Ishikawa (cell line): ENCODE results near the gene STK36.

Source experiments
- CEBPB ChIP-seq: IDR thresholded peaks from 2 replicates; pipeline ENCODE4 v1.6.1; 2012
- CREB1 ChIP-seq: IDR thresholded peaks from 2 replicates; pipeline ENCODE4 v1.6.1; 2012; ENCODE audit warnings: low read depth
- EGR1 ChIP-seq: IDR thresholded peaks from 2 replicates; pipeline ENCODE4 v1.6.1; 2012
- EP300 ChIP-seq: IDR thresholded peaks from 2 replicates; pipeline ENCODE4 v1.6.1; 2012; ENCODE audit warnings: borderline replicate concordance
- FOXM1 ChIP-seq: IDR thresholded peaks from 2 replicates; pipeline ENCODE4 v1.6.1; 2012; ENCODE audit warnings: low read depth, borderline replicate concordance
- NFIC ChIP-seq: IDR thresholded peaks from 2 replicates; pipeline ENCODE4 v1.6.1; 2012
- RAD21 ChIP-seq: IDR thresholded peaks from 2 replicates; pipeline ENCODE4 v1.6.1; 2012; ENCODE audit warnings: low read depth
- TAF1 ChIP-seq: IDR thresholded peaks from 2 replicates; pipeline ENCODE4 v1.6.1; 2012; ENCODE audit warnings: low read depth, mild to moderate bottlenecking
- TCF12 ChIP-seq: IDR thresholded peaks from 2 replicates; pipeline ENCODE4 v1.6.1; 2012; ENCODE audit warnings: low read depth
- TEAD4 ChIP-seq: IDR thresholded peaks from 2 replicates; pipeline ENCODE4 v1.6.1; 2012
- YY1 ChIP-seq: IDR thresholded peaks from 2 replicates; pipeline ENCODE4 v1.6.1; 2012; ENCODE audit warnings: low read depth
- ZBTB7A ChIP-seq: IDR thresholded peaks from 2 replicates; pipeline ENCODE4 v1.6.1; 2012; ENCODE audit warnings: low read depth
- TF ChIP-seq, protein P1 (sequence below): IDR thresholded peaks from 2 replicates; pipeline ENCODE4 v1.6.1; 2012
- TF ChIP-seq, protein P2 (sequence below): IDR thresholded peaks from 2 replicates; pipeline ENCODE4 v1.6.1; 2012
- TF ChIP-seq, protein P3 (sequence below): IDR thresholded peaks from 2 replicates; pipeline ENCODE4 v1.6.1; 2012; ENCODE audit warnings: low read depth, mild to moderate bottlenecking

STK36 gene

DNA sequence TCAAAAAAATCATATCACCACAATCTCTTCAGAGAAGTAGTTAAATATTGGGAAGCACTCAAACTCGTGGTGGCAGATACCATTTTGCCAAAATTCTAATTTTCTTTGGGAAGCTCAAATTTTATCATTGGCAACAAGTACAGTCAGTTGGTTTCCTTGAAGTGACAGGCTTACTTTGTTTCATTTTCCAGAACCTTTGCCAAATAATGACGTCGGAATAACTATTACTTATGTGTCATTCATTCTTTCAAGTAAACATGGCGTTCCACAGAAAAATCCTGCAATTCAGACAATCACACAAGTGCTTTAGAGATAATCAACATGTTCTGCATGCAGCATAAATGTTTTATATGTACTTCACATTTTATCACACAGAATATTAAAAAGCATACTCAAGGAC is 44.2 kb downstream of the STK36 start:
- TF ChIP-seq, protein P1, sequence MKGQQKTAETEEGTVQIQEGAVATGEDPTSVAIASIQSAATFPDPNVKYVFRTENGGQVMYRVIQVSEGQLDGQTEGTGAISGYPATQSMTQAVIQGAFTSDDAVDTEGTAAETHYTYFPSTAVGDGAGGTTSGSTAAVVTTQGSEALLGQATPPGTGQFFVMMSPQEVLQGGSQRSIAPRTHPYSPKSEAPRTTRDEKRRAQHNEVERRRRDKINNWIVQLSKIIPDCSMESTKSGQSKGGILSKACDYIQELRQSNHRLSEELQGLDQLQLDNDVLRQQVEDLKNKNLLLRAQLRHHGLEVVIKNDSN = no peak
- no peak for TF ChIP-seq EGR1
- no peak for TF ChIP-seq TEAD4
- TF ChIP-seq ZBTB7A = no peak
- no peak for TF ChIP-seq EP300
- TF ChIP-seq NFIC = no peak
- no peak for TF ChIP-seq RAD21
- TF ChIP-seq, protein P2, sequence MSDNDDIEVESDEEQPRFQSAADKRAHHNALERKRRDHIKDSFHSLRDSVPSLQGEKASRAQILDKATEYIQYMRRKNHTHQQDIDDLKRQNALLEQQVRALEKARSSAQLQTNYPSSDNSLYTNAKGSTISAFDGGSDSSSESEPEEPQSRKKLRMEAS = no peak
- TF ChIP-seq CEBPB = no peak
- TF ChIP-seq, protein P3, sequence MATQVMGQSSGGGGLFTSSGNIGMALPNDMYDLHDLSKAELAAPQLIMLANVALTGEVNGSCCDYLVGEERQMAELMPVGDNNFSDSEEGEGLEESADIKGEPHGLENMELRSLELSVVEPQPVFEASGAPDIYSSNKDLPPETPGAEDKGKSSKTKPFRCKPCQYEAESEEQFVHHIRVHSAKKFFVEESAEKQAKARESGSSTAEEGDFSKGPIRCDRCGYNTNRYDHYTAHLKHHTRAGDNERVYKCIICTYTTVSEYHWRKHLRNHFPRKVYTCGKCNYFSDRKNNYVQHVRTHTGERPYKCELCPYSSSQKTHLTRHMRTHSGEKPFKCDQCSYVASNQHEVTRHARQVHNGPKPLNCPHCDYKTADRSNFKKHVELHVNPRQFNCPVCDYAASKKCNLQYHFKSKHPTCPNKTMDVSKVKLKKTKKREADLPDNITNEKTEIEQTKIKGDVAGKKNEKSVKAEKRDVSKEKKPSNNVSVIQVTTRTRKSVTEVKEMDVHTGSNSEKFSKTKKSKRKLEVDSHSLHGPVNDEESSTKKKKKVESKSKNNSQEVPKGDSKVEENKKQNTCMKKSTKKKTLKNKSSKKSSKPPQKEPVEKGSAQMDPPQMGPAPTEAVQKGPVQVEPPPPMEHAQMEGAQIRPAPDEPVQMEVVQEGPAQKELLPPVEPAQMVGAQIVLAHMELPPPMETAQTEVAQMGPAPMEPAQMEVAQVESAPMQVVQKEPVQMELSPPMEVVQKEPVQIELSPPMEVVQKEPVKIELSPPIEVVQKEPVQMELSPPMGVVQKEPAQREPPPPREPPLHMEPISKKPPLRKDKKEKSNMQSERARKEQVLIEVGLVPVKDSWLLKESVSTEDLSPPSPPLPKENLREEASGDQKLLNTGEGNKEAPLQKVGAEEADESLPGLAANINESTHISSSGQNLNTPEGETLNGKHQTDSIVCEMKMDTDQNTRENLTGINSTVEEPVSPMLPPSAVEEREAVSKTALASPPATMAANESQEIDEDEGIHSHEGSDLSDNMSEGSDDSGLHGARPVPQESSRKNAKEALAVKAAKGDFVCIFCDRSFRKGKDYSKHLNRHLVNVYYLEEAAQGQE = no peak

DNA sequence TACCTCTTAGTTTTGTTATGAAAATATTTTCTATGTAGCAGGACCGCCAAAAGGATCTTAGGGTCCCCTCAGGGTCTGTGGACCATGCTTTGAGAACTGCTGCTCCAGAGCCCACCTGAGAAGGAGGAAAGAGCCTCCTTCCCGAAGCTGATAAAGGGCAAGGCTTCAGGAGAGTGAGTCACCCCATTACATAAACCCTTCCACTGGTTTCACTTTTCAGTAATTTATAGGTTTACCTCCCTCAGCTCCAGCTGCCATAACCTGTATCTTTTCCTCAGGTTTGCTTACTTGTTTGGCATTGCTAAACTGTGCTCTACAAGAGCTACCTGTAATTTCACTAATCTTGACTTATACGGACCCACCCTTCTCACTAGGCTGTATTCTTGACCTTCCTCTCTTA is 45.4 kb downstream of the STK36 start:
- TF ChIP-seq, protein P1 = no peak
- TF ChIP-seq TCF12 (no peak), FOXM1 (no peak), CEBPB (no peak), YY1 (no peak), ZBTB7A (no peak), TAF1 (no peak), RAD21 (no peak)

DNA sequence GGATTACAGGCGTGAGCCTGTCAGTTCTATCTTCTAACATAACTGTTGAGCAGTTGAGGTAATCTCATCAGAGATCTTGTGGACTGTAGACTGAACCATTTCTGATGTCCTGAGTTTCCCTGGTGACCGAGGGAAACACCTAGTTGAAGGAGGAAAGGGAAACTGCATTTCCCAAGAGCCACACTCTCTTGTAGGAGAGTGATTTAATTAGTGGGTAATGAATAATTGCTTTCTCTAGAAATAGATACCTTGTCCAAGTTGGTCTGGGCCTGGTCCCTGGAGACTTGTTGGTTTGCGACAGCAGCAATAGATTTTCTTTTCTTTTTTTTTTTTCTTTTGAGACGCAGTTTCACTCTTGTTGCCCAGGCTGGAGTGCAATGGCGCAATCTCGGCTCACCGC is 46.2 kb downstream of the STK36 start:
- TF ChIP-seq, protein P2 = no peak

DNA sequence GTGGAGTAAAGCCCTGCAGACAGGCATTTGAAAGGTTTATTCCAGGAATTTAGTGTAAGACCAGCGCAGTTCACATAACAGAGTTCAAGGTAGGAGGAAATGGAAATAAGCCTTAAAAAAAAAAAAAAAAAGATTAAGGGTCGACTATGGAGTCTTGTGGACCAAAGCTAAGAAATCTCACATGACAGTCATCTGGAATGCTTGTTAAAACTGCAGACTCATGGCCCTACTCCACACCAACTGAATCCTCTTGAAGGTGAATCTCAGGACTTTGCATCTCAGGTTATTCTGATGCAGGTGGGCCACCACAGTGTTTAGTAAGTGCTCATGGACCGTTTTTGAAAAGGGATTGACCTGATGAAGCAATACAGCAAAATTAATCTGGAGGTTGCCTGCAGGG is 47.6 kb downstream of the STK36 start:
- no peak for TF ChIP-seq EP300

DNA sequence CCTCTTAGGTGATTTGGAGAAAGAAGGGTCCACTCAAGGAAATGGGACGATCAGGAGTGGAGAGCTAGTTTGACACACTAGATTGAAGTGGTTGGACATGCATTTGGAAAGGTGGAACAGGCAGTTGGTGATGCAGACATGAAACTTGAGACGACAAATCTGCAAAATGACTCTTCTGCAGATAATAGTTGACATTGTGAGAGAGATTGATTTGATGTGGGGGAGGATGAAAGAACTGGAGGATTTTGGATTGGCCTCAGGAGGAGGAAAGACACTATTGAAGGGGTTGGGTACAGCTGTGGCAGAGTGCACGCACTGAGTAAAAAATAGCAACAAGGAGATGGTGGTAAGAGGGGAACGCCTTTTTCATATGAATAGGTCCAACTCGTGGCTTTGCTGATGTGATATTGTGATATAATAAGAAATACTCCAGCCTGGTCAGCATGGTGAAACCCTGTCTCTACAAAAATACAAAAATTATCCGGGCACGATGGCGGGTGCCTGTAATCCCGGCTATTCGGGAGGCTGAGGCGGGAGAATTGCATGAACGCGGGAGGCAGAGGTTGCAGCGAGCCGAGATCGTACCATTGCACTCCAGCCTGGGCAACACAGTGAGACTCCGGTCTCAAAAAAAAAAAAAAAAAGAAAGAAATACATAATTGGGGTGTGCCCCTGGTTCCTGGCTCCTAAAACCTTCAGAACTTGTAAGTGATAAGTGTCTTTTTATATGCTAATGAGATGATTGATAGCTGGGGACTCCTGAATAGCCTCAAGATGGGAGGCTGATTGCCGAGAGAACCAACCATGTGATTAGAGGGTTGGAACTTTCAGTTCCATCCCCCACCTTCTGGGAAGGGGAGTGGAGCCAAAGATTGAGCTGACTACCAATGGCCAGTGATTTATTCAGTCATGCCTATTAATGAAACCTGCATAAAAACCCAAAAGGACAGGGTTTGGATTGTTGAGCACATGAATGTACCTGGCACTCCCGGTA is 48.5 kb downstream of the STK36 start:
- TF ChIP-seq EGR1 (no peak), EP300 (no peak), YY1 (no peak), CREB1 (no peak), TEAD4 (no peak), ZBTB7A (no peak), RAD21 (no peak), NFIC (no peak), TCF12 (no peak), FOXM1 (no peak), CEBPB (no peak), TAF1 (no peak)
- TF ChIP-seq, protein P2 = no peak
- TF ChIP-seq, protein P1 = no peak
- TF ChIP-seq, protein P3 = no peak

DNA sequence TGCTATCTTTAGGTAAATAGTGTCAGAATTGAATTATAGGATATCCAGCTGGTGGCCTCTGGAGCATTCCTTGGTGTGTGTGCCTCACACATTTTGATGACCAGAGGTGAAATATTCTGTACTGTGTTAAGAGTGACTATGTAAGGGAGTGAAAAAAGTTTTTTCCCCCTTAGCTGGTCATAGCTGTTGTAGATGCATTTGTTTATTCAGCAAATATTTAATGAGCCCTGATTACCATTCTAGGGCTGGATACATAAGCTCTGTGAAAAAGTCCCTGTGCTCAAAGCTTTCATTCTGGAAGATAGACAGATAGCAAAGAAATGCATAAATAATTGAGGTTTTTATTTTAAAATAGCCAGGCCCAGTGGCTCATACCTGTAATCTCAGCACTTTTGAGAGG is 49.6 kb downstream of the STK36 start:
- TF ChIP-seq EGR1 (no peak), CREB1 (no peak), FOXM1 (no peak), TCF12 (no peak), TEAD4 (no peak), YY1 (no peak), ZBTB7A (no peak), RAD21 (no peak), EP300 (no peak), NFIC (no peak), TAF1 (no peak), CEBPB (no peak)
- TF ChIP-seq, protein P2 = no peak
- TF ChIP-seq, protein P1 = no peak
- TF ChIP-seq, protein P3 = no peak
